Cardiac fibroblast (primary cell): ENCODE measurements around the gene CST7.

Experiments
- DNase-seq, 2 donors: peaks; one replicate each; pipeline versions ENCODE4 v3.0.0 to v3.0.0-alpha.2; 2010; ENCODE audit warnings: low read depth in 2 of 2
- H3K4me3 ChIP-seq, 2 donors: replicated peaks in 1 of 2; 1 replicate in 1 of 2; 2 replicates in 1 of 2; pipeline ENCODE4 v1.5.1; 2011; ENCODE audit warnings: low read depth in 2 of 2, low read length in 2 of 2, mild to moderate bottlenecking in 2 of 2, moderate library complexity in 1 of 2
- CTCF ChIP-seq: IDR thresholded peaks from one replicate; pipeline ENCODE4 v1.5.1; 2011; ENCODE audit warnings: low read depth, mild to moderate bottlenecking, low read length, inconsistent platforms

The CST7 gene

GRCh38 chr20:25005220-25005619 is 56.2 kb downstream of the CST7 start:
- no peak overlapping the region for H3K4me3 ChIP-seq
- DNase-seq = peak in 1 of 2 donors; percentile 36
- TF ChIP-seq CTCF = no peak

- TF ChIP-seq CTCF = no peak
- H3K4me3 ChIP-seq = no peak overlapping the region
- no peak for DNase-seq
Observed at GRCh38 chr20:25005661-25006060, 56.6 kb downstream of the CST7 start.

- no peak for DNase-seq
Observed at GRCh38 chr20:25006431-25007167, 57.5 kb downstream of the CST7 start.

GRCh38 chr20:25007491-25008305 is 58.6 kb downstream of the CST7 start:
- no peak overlapping the region for H3K4me3 ChIP-seq
- no peak for TF ChIP-seq CTCF
- no peak for DNase-seq

More at GRCh38 chr20:25006431-25007167, 57.5 kb downstream of the CST7 start:
- TF ChIP-seq CTCF = no peak
- H3K4me3 ChIP-seq = no peak overlapping the region

- no peak overlapping the region for H3K4me3 ChIP-seq
- no peak for TF ChIP-seq CTCF
- no peak for DNase-seq
Observed at GRCh38 chr20:25008388-25009217, 59.5 kb downstream of the CST7 start.
